ENCODE data around the gene HACD3. TPM values are rescaled to one million over a fixed set of nuclear protein-coding genes. Genes with fewer than 3 reads are reported as not detected.

Gene HACD3
- polyA plus RNA-seq, 1 of the 3 experiments (the other 2 are of a cell fraction): 45.7 TPM

- no peak for TF ChIP-seq NRF1 (IDR thresholded peaks at IDR 0.05; ENCODE audit: low read depth, low read length)
- TF ChIP-seq NFIC (IDR thresholded peaks at IDR 0.05; ENCODE audit: borderline replicate concordance): no peak
- no peak for TF ChIP-seq JUND (IDR thresholded peaks at IDR 0.05)
- TF ChIP-seq CHD2 (IDR thresholded peaks at IDR 0.05; ENCODE audit: low read length, partially characterized antibody): no peak
- no peak for TF ChIP-seq EP300 (IDR thresholded peaks at IDR 0.05; ENCODE audit: borderline replicate concordance in 1 of 2, low read depth in 1 of 2, low read length in 1 of 2)
- no peak for TF ChIP-seq REST (IDR thresholded peaks at IDR 0.05; ENCODE audit: low read depth, low read length)
- no peak for TF ChIP-seq TAF1 (IDR thresholded peaks at IDR 0.05; ENCODE audit: borderline replicate concordance, low read depth, low read length)
- TF ChIP-seq TCF12 (IDR thresholded peaks at IDR 0.05): no peak
- TF ChIP-seq RXRA (IDR thresholded peaks at IDR 0.05; ENCODE audit: borderline replicate concordance, low read depth): no peak
- no peak for TF ChIP-seq IRF3 (IDR thresholded peaks at IDR 0.05; ENCODE audit: low read depth, low read length)
- no peak for TF ChIP-seq MAX (IDR thresholded peaks at IDR 0.05; ENCODE audit: low read depth)
- no peak for TF ChIP-seq RAD21 (IDR thresholded peaks at IDR 0.05; ENCODE audit: low read length)
- Histone ChIP-seq H2AFZ (ENCODE audit: low read depth) (no peak overlapping the region), H3K4me1 (ENCODE audit: control insufficient read depth in 1 of 2, insufficient read depth in 2 of 2, low read depth in 1 of 2, low read length in 1 of 2) (peaks cover 0 to 12% of the 10 kb centered on the region in 2 experiments; a peak in 1 of 4 replicates), H4K20me1 (ENCODE audit: insufficient read depth) (no peaks in the 10 kb centered on the region), H3K4me3 (ENCODE audit: low read depth in 2 of 2, low read length in 1 of 2) (no peak overlapping the region), H3K4me2 (no peak overlapping the region), H3K9me2 (no peaks in the 10 kb centered on the region), H3K79me2 (ENCODE audit: insufficient read depth) (peaks cover 63% of the 10 kb centered on the region), H3K36me3 (replicated peaks in 1 of 2; ENCODE audit: control insufficient read depth in 1 of 2, insufficient read depth in 2 of 2, low read length in 1 of 2) (peaks cover 44 to 46% of the 10 kb centered on the region in 2 experiments), H3K9ac (no peak overlapping the region), H3F3A (replicated peaks; ENCODE audit: insufficient read depth) (peaks cover 5% of the 10 kb centered on the region), H3K27ac (ENCODE audit: low read depth in 2 of 2, low read length in 1 of 2) (no peak overlapping the region), H3K9me3 (no peaks in the 10 kb centered on the region), H3K27me3 (ENCODE audit: insufficient read depth) (no peaks in the 10 kb centered on the region)
- 92% methylated on average over 7 of the region's 7 CpGs for WGBS (ENCODE audit: low lambda C conversion rate)
- ChIA-PET CTCF (no interaction called here), POLR2A (no interaction called here)
- no peak for DNase-seq
These were observed 26.4 kb downstream of the HACD3 start for GRCh38 chr15:65556622-65557021.

- peaks cover 52 to 59% of the 10 kb centered on the region in 2 experiments for H3K36me3 ChIP-seq (replicated peaks in 1 of 2; ENCODE audit: control insufficient read depth in 1 of 2, insufficient read depth in 2 of 2, low read length in 1 of 2)
- H3K4me2 ChIP-seq: no peak overlapping the region
- H2AFZ ChIP-seq (ENCODE audit: low read depth): no peak overlapping the region
- TF ChIP-seq FOSL2 (IDR thresholded peaks at IDR 0.05; ENCODE audit: borderline replicate concordance, low read depth) (no peak), CHD2 (IDR thresholded peaks at IDR 0.05; ENCODE audit: low read length, partially characterized antibody) (no peak), SMC3 (IDR thresholded peaks at IDR 0.05; ENCODE audit: low read depth, low read length) (no peak), RXRA (IDR thresholded peaks at IDR 0.05; ENCODE audit: borderline replicate concordance, low read depth) (no peak), REST (IDR thresholded peaks at IDR 0.05; ENCODE audit: low read depth, low read length) (no peak), ELF1 (IDR thresholded peaks at IDR 0.05) (no peak), MEF2A (IDR thresholded peaks at IDR 0.05; ENCODE audit: borderline replicate concordance, low read depth) (no peak), FOXM1 (IDR thresholded peaks at IDR 0.05; ENCODE audit: low read depth) (no peak), USF1 (IDR thresholded peaks at IDR 0.05; ENCODE audit: borderline replicate concordance, low read depth) (no peak), YY1 (IDR thresholded peaks at IDR 0.05; ENCODE audit: low read depth) (no peak)
- H3F3A ChIP-seq (replicated peaks; ENCODE audit: insufficient read depth): peaks cover 5% of the 10 kb centered on the region
- H3K4me1 ChIP-seq (ENCODE audit: control insufficient read depth in 1 of 2, insufficient read depth in 2 of 2, low read depth in 1 of 2, low read length in 1 of 2): peaks cover 0 to 12% of the 10 kb centered on the region in 2 experiments; a peak in 1 of 4 replicates
- POLR2A ChIA-PET: no interaction called here
- H3K9ac ChIP-seq: no peak overlapping the region
- no peaks in the 10 kb centered on the region for H3K27me3 ChIP-seq (ENCODE audit: insufficient read depth)
- WGBS (ENCODE audit: low lambda C conversion rate): 93% methylated on average over 5 of the region's 5 CpGs
- no peaks in the 10 kb centered on the region for H3K9me3 ChIP-seq
- CTCF ChIA-PET: interaction anchor here (2.4 kb wide), 1 partner anchor 173 kb away, joined by 7 read pairs; no protein-coding TSS in a partner anchor
- peaks cover 47% of the 10 kb centered on the region for H3K79me2 ChIP-seq (ENCODE audit: insufficient read depth)
- H3K4me3 ChIP-seq (ENCODE audit: low read depth in 2 of 2, low read length in 1 of 2): no peak overlapping the region
- peak overlapping the region in 1 of 2 experiments; percentile 34; a peak in 1 of 4 replicates for H3K27ac ChIP-seq (ENCODE audit: low read depth in 2 of 2, low read length in 1 of 2)
- H3K9me2 ChIP-seq: no peaks in the 10 kb centered on the region
- no peak for DNase-seq
- H4K20me1 ChIP-seq (ENCODE audit: insufficient read depth): no peaks in the 10 kb centered on the region
These were observed 28.1 kb downstream of the HACD3 start for GRCh38 chr15:65558336-65558735.

Data from SK-N-SH (cell line).